Middle frontal gyrus (tissue), 1 donor: Measurements from ENCODE around the gene ZFP36L1.
A peak's percentile ranks its signal among the peaks of the same experiment; 100 is the strongest.

Source experiments
- DNase-seq: peaks from one replicate; pipeline ENCODE4 v3.0.0-alpha.2; 2015; ENCODE audit warnings: low spot score; ENCODE audit errors: extremely low spot score

ZFP36L1 gene

GRCh38 chr14:68816183-68816942 lies 23.5 kb upstream of the ZFP36L1 start:
- peak; percentile 81 for DNase-seq

- no peak for DNase-seq
These were observed 22.7 kb upstream of the ZFP36L1 start for GRCh38 chr14:68815298-68816182.

DNA sequence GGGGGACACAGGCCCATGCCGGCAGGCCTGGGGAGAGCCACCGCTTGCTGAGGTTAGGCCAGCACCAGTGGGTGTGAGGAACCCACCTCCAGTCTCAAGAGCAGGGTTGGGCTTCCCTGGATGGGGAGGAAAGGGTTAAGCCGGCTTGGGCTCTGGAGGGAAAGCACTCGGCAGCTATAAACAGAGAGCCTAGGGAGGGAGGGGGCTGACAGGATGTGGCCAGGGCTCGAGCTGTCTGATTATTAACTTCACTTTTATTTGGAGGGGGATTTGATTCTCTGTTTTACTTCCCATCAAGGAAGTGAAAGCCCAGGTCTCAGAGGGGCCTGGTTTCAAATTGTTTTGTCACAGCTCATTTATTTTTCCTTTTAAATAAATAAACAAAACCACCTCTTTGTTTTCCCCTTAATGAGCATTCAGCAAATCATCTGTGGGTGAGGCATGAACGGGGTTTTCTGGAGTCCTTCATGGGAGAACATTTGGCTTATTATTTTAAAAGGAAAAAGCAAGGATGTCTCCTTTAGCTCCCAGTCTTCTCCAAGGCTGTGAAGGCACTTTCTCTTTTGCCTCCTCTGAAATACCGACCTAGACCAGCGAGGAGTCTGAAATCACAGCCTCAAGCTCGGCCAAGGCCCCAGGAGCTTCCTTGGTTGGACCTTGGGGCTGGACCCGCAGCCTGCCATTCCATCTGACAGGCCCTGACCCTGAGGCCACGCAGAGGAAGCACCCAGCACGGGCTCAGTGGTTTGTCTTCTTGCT lies 21.9 kb upstream of the ZFP36L1 start:
- no peak for DNase-seq

DNA sequence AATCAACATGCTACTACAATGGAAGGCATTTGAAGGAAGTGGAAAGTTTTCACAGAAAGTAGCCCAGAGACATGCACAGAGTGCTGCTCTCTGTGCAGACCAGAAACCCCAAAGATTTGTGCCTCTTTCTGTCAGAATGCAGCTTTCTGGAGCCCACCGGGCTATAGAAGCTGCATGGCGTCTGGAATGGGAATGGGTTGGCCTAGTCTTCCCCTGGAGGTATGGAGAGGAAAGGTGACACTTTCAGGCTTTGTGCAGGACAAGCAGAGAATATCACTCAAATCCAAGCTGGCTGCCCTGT lies 21.3 kb upstream of the ZFP36L1 start:
- DNase-seq, result no peak

DNA sequence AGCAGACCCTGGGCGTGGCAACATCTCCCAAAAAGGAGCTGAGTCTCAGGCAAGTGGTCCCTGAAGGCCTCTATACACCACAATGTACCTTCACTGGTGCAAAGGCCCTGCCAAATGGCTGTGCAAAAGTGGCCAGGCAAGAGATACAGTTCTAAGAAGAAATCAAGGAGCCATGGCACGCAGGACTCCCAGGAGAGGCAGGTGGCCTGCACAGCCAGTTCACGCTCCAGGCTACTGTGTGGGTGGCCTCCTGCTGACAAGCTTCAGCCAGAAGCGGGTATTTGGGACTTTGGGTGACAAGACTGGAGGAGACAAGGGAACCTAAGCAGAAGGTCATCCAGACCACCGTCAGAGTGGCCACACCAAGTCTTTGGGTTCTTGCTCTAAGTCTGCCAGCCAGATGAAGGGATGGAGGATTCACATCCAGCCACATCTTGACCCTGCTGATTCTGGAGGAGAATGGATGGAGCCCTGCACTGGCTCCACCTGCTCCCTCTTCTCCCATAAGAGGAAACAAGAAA lies 20.5 kb upstream of the ZFP36L1 start:
- no peak for DNase-seq

DNA sequence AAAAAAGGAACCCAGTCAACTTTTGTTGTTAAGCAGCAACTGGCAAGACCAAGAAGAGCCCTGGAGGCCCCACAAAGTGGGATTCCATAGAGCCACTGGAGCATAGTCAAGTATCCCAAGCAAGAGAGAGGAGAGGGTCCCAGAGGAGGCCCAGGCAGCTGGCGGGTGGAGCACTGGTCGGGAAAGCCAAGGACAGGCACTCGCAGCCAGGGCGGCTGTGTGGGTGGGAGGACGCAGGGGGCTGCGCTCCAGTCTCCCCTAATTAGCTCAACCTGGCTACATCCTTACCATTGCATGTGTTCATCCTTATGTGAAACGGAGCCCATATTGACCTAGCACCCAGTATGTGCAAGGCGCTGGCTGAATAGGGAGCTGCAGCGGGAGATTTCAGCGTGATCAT lies 18.3 kb upstream of the ZFP36L1 start:
- DNase-seq, result no peak

- DNase-seq, result no peak
These were observed 17.6 kb upstream of the ZFP36L1 start for GRCh38 chr14:68810173-68811153.

DNA sequence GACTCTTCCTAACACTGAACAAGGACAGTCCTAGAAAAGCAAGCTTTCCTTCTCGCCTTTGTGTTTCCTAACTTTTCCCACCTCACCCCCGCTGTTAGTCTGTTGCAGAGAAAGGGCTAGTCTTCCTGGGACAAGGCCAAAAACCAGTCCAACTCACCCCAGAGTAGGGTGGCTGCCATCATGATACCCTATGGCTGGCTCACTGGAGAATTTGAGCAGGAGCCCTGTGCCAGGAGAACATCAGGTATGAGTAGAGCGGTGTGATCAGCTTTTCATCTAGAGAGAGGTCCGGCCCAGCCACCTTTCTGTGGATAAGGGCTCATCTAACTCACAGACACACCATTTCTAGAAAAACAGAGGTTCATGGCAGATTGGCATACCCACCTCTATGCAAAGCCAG lies 16.7 kb upstream of the ZFP36L1 start:
- DNase-seq, result no peak

DNA sequence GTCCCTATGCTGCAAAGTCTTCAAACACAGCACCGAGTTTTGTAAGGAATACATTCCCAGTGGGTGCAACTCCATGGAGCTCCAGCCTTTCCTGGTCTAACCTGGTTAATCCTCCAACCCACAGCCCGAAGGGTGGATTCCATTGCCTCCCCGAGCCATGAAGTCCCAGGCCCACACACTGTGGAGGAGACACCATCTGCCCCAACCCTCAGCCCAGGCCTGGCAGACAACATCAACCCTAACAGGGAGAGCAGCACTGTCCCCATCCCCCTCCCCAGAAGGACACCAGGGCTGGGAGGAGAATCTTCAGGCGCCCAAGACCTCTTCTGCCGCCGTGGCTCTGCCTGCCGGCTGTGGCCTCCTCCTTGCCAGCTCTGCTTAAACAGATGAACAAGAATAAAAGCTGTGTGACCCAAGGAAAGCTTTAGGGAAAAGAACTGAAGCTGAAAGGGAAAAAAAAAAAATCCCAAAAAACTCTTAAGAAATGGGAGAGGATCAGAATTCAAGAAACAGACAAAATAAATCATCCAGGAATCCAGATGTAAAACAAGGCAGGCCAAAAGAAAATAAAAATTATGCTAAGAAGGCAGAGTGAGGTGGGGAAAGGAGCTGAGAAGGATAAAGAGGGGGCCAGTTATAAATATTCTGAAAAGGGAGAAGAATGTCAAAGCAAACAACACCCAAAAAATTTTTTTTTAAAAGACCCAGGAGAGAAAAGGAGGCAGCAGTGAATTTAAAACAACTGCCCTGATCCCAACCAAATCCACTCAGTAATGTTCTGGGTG lies 16.0 kb upstream of the ZFP36L1 start:
- DNase-seq, result no peak

- no peak for DNase-seq
These were observed 15.1 kb upstream of the ZFP36L1 start for GRCh38 chr14:68807987-68808386.

DNA sequence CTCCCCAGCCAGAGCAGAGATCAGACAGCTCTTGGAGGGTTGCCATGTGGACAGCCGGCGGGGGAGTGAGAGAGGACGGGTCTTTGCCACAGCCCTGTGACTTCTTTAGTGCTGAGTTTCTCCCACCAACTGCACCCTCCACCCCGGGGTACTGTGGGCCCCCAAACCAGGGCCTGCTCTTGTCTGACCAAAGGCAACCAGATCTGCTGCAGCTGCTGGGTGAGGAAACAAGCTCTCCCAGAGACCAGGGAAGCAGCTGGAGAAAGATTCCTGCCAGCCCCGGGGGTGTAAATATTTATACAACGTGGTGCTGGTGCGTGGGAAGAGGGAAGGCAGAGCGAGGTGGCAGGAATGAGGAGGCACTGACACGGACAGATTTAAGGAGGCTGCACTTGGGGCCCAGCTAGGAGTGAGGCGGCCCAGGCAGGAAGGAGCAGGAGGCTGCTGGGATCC lies 14.3 kb upstream of the ZFP36L1 start:
- no peak for DNase-seq

GRCh38 chr14:68806526-68807147 lies 13.8 kb upstream of the ZFP36L1 start:
- DNase-seq, result no peak

DNA sequence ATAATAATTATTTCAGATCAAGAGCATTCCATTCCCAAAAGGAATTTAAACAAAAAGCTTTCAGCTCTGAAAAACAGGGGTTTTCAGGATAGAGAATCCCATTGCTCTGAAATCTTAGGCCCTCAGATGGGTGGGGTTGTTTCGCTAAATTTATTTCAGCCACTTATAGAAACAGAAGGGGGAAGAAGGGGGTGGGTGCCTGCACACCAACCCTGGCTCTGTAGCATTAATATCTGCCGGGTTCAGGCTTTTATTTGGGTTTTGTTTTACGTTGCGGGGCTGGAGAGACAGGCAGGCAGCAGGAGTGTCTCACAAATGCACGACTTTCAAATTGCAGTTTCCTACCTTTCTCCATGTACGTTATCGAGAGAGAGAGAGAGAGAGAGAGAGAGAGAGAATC lies 12.5 kb upstream of the ZFP36L1 start:
- no peak for DNase-seq

GRCh38 chr14:68801631-68802030 lies 8.8 kb upstream of the ZFP36L1 start:
- no peak for DNase-seq

- DNase-seq, result no peak
These were observed 8.1 kb upstream of the ZFP36L1 start for GRCh38 chr14:68800953-68801352.

GRCh38 chr14:68800390-68800789 lies 7.5 kb upstream of the ZFP36L1 start:
- no peak for DNase-seq

GRCh38 chr14:68798621-68799020 lies 5.8 kb upstream of the ZFP36L1 start:
- no peak for DNase-seq

DNA sequence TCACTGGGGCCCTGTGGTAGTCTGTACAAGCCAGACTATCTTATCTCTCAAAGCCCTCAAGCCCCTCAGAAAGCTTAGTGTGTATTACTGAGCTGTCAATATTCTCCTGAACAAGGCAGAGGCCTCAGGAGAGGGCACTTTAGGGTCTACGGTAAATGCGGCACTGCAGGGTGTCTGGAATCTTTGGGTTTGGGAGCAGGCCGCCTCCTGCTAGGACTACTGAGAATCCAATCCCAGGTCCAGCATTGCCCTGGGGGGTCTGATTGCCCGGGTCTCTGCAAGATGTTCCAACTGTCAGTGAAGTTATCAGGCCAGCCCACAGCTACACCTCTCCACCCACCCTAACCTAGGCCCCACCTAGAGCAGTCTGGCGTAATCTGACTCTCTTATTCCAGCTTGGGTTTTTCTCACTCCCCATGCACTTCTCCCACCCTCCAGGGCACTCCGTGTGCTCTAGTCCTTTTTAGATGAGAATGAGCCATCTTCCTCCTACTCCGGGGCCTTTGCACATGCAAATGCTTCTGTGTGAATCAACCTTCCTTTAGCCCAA lies 4.3 kb upstream of the ZFP36L1 start:
- no peak for DNase-seq
